K562 (cell line): ENCODE results near the gene RBKS. TPM values are rescaled to one million over a fixed set of nuclear protein-coding genes. Genes with fewer than 3 reads are reported as not detected.

Experiments
- ARID1B ChIP-seq: fragments of 450-650 bp; IDR thresholded peaks from 2 replicates; pipeline ENCODE4 v1.6.1; 2016; ENCODE audit warnings: antibody characterized with exemption, mild to moderate bottlenecking, inconsistent platforms
- ATF1 ChIP-seq, 2 experiments: fragments of 450-650 bp in 1 of 2; IDR thresholded peaks; 2 replicates each; pipeline ENCODE4 v1.6.1; 2016; ENCODE audit warnings: missing compliant biosample characterization in 1 of 2, missing genetic modification characterization in 1 of 2
- ATF3 ChIP-seq, 2 experiments: fragments of 450-650 bp in 1 of 2; sonication (generic) in 1 of 2; formaldehyde crosslinking in 1 of 2; IDR thresholded peaks in 1 of 2; conservative IDR thresholded peaks in 1 of 2; 2 replicates each; pipeline versions ENCODE4 v1.6.1 to v1.8.1; 2016 to 2023; ENCODE audit warnings: mild to moderate bottlenecking in 2 of 2, moderate library complexity in 2 of 2, inconsistent platforms in 1 of 2, missing genetic modification reagents in 1 of 2
- ATF7 ChIP-seq: fragments of 450-650 bp; IDR thresholded peaks from 2 replicates; pipeline ENCODE4 v1.7.1; 2014; ENCODE audit warnings: mild to moderate bottlenecking, moderate library complexity
- CREM ChIP-seq: IDR thresholded peaks from 2 replicates; pipeline ENCODE4 v1.6.1; 2014; ENCODE audit warnings: antibody characterized with exemption, low read depth
- JUN ChIP-seq, 2 experiments: sonication (generic) in 1 of 2; formaldehyde crosslinking in 1 of 2; IDR thresholded peaks; 2 replicates each; pipeline versions ENCODE4 v1.6.1 to v1.8.0; 2012 to 2022; ENCODE audit warnings: borderline replicate concordance in 2 of 2, mild to moderate bottlenecking in 2 of 2, improper control_type of control experiment in 1 of 2, low read depth in 1 of 2, low read length in 1 of 2, missing genetic modification reagents in 1 of 2
- JUNB ChIP-seq: fragments of 450-650 bp; formaldehyde crosslinking; conservative IDR thresholded peaks from 2 replicates; pipeline ENCODE4 v1.4.0; 2020; ENCODE audit warnings: mild to moderate bottlenecking
- MIER1 ChIP-seq: fragments of 450-650 bp; IDR thresholded peaks from 2 replicates; pipeline ENCODE4 v1.6.1; 2016; ENCODE audit warnings: antibody characterized with exemption, mild to moderate bottlenecking, low read depth
- NRF1 ChIP-seq, 2 experiments: fragments of 450-650 bp; IDR thresholded peaks in 1 of 2; conservative IDR thresholded peaks in 1 of 2; 2 replicates each; pipeline ENCODE4 v1.6.1; 2014; ENCODE audit warnings: mild to moderate bottlenecking in 2 of 2
- USF2 ChIP-seq: sonication (generic); formaldehyde crosslinking; IDR thresholded peaks from 2 replicates; pipeline ENCODE4 v1.5.0; 2020; ENCODE audit warnings: missing genetic modification reagents
- XRCC3 ChIP-seq: fragments of 450-650 bp; IDR thresholded peaks from 2 replicates; pipeline ENCODE4 v1.6.1; 2017; ENCODE audit warnings: mild to moderate bottlenecking, moderate library complexity
- ZBTB12 ChIP-seq: fragments of 250-450 bp; sonication (Bioruptor Pico); IDR thresholded peaks from 2 replicates; pipeline ENCODE4 v1.4.0; 2020
- polyA plus RNA-seq, 8 experiments: library from polyadenylated mRNA; depleted of rRNA in 4 of 8; stranded (reverse) in 5 of 8; unstranded in 3 of 8; fragments of >200 nt; fragmentation: Nextera tagmentation in 2 of 8; fragmentation: Illumina TruSeq in 1 of 8; extraction: Ambion mirVana in 2 of 8; extraction: Trizol in 1 of 8; gene quantifications; 2 replicates each; pipeline versions ENCODE4 v1.2.1 to v1.2.3, GENCODE V29; 2011 to 2014; ENCODE audit warnings: inconsistent platforms in 1 of 8, missing spikeins in 1 of 8
- total RNA-seq, 7 experiments: library from RNA; depleted of rRNA in 6 of 7; stranded (reverse); fragments of >200 nt in 6 of 7; fragmentation: Illumina TruSeq in 2 of 7; extraction: Trizol in 2 of 7; gene quantifications; 2 replicates each; pipeline versions ENCODE4 v1.2.1 to v1.2.3, GENCODE V29; 2011 to 2021; ENCODE audit warnings: low replicate concordance in 1 of 7

Gene RBKS
- total and polyA plus RNA-seq, 9 of the 15 experiments (the other 6 are each of a cell fraction or from before 2014, with no cell fraction given), result 0.06 to 0.39 (median 0.19) TPM

- TF ChIP-seq ZBTB12 (CRISPR knock-in tag), result 0 out of 2 replicates have a peak, but pooled peaks have one; percentile 8
- TF ChIP-seq ATF1 (CRISPR knock-in tag; IDR thresholded peaks at IDR 0.05), result no peak
- TF ChIP-seq ATF1 (tag; IDR thresholded peaks at IDR 0.05), result peak; percentile 84
- TF ChIP-seq NRF1 (conservative IDR thresholded peaks at IDR 0.05 in 1 of 2, IDR thresholded peaks at IDR 0.05 in 1 of 2), result no peak
- peak; percentile 77 for TF ChIP-seq CREM
- TF ChIP-seq USF2 (CRISPR knock-in tag), result no peak
- peak; percentile 23; the same call in 1 of the 2 replicates for TF ChIP-seq ARID1B
- TF ChIP-seq ATF3 (IDR thresholded peaks at IDR 0.05), result peak; percentile 97
- no peak for TF ChIP-seq ATF3 (CRISPR knock-in tag; conservative IDR thresholded peaks at IDR 0.05)
- TF ChIP-seq XRCC3, result no peak
- peak; percentile 91 for TF ChIP-seq JUN (IDR thresholded peaks at IDR 0.05; ENCODE audit: borderline replicate concordance, low read depth, low read length)
- TF ChIP-seq JUN (CRISPR knock-in tag; IDR thresholded peaks at IDR 0.05; ENCODE audit: borderline replicate concordance), result no peak
- no peak for TF ChIP-seq MIER1
- TF ChIP-seq JUNB (CRISPR knock-in tag), result peak; percentile 77
- TF ChIP-seq ATF7, result peak; percentile 97
- TF ChIP-seq, all 486 proteins: peak for 13
These were observed 91.1 kb downstream of the RBKS start (continued) for GRCh38 chr2:27798948-27799645.
